Measurements from ENCODE around the gene ARHGAP10.
A peak's percentile ranks its signal among the peaks of the same experiment; 100 is the strongest.

The ARHGAP10 gene

DNA sequence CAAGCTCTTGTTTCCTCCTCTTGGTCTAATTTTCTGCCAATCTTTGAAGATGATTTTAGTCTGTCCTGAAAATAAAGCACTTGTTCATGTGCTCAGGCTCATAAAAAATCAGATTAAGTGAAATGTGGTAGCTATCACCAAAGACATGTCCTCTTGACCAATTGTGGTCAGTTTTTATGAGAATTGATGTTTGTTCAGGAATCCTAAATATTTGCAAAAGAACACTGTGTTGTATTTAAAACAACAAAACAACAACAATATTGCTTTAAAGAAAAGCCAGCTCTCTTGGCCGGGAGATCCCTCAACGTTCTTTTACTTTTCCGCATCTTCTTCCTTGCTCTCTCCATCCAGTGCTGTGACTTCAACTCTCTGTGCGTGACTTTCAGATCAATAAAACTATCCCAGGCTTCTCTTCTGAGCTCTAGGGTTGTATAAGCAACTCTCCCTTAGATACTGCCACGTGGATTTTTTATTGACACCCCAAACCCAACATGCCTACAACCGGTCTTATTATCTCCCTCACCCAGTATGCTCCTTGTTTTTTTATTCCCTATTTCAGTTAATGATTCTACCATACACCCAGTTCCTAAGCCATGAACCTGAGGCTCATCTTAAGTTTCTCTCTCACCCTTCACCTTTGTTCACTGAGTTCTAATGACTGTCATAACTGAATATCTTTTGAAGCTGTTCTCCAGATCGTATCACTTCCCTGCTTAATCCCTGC is 309.9 kb downstream of the ARHGAP10 start:
- no peak for DNase-seq (ENCODE audit: low spot score)

DNA sequence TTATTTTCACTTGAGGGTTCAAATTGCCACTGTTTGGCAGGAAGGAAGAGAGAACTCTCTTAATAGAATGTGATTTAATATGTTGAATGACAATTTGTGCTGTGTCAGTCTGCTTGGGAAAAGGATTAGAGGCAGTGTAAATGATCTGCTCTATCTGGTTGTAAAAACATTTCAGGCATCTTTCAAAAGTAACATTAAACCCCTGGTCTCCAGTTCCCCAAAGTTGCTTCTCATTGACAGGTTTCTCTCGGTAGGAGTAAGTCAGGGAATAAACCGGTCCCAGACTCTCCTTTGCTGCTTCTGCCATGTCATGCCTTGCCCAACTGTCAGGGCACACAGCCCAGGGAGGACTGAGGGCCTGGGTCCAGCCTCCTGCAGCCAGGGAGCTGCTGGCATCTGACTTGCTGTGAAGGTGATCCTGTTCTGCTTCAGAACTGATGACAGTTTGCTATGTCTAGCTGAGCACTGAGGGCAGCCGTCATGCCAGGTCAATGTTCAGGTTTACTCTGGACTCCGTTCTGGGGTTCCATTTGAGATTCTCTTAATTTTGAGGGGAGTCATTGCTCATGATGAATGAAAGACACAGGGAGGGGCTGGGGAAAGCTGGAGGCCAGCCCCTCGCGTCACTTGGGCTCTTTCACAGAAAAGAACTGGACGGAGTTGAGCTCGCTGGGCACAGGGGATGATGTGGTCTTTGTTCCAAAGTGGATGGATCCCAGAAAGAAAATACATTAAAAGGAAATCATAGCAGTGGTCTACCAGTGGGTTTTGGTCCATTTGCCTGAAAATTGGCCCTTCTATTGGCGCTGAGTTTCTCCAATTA is 312.4 kb downstream of the ARHGAP10 start:
- DNase-seq (ENCODE audit: low spot score), result no peak

DNA sequence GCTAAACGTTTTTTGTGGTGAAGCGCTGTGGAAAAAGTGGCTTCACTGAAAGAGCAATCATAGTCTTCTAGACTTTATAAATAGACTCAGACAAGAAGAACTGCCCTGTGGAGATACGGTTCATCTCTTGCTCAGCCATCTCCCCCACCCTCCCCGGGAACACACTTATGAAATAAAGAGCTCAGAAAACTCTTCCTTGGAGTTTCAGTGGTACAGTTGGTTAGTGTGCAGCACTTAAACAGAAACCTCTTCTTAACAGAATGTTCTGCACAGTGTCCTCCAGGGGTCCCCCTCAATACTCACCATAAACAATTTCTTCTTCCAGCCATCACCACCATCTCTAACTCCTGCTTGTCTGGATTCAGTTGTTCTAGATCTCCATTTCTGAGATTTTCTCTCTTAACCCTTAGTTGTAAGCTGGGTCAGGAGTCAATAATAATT is 313.0 kb downstream of the ARHGAP10 start:
- DNase-seq (ENCODE audit: low spot score), result no peak

DNA sequence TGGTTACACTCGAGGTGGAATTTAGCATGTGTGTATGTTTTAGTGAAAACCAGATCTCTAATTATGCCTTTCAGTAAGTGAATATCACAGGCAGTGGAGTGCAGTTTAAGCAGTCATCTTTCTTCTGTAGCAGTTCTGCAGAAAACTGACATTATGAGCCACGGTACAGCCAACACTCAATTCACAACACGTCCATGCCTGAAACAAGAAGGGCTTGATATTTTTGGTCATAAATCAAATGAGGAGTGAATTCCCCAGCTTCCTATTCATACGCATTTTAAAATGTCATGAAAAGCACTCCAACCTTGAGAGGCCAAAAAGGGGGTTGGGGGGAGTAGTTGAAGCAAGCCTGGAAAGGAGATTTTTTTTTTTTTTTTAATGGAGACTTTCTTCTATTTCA is 316.7 kb downstream of the ARHGAP10 start:
- DNase-seq (ENCODE audit: low spot score), result no peak

DNA sequence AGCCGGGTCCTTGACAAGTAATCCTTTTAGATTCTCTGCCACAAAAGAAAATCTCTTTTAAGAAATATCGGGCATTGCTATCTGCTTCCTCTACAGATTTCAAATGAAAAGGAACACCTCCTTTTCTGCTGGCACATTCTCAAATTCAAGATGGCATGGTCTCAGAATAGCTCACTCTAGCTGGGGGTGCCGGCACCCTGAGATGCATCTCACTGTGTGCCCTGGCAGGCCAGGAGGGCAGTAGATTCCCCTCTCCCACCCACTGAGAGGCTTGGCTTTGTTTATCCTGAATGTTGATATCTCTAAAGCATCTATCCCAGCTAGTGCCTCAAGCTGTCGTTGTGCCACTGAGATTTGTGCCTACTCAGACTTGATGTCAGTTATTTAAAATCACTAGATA is 319.5 kb downstream of the ARHGAP10 start:
- DNase-seq (ENCODE audit: low spot score), result no peak

DNA sequence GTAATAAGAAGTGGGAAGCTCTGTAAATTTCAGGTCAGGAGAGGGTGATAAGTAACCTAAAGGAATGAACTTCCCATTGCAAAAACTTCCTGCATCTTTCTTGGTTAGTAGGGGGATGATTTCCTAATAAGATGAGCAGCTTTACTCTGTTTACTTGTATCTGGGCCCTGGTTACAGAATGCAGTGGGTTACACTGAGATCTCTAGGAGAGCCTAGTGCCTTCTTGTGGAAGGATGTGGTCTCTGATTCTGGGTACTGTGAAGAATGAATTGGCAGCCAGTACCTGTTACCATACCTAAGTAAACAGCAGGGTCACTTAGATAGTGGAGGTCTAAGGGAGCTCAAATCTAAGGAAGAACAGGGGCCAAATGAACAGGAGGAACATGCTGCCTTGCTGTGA is 320.6 kb downstream of the ARHGAP10 start:
- DNase-seq (ENCODE audit: low spot score), result no peak

DNA sequence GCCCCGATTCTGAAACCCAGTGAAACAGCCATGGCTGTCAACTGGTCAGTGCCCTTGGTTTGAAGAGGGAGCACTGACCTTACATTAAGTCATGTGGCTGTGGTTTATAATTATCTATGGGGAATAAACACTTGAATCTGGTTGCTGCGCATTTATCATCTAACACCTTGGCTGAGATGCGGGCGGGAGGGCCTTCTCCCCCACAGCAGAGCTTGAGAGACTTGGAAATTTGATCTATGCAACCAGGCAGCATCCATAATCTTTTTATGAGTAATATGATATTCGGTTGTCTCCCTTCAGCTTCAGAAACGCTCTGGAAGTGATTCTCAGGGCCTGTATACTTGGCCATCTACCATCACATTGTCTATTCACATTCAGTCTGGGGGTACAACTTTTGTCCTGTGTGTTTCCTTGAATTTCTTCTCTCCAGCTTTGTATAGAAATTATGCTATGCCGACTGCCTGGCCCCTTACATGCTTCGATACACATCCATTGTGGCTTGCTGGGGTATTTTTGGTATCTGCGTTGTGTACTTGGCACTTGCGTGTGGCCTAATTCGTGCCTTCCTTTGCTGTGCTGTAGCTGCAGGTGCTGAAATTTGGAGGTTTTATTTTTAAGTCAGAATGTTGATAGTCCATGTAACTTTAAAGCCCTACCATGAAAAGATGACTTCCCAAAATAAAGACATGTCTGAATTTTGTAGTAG is 321.6 kb downstream of the ARHGAP10 start:
- DNase-seq (ENCODE audit: low spot score), result no peak

DNA sequence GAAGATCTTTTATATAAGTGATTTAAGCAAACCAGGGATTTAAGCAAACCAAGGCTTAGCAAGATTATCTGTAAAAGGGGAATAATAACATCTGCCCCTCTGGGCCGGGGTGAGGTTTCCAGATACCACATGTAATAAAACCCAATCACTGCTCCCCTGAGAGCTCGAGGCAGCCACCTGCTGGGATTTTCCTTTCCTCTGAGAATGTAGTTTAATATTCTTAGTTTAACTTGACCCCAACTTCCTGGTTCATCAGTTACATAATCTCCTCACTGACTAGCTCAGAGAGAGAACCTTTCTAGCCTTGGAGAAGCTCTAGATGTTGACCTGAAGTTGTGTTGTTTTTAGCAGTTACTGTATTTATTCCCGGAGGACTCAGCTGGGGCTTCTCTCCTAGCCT is 322.4 kb downstream of the ARHGAP10 start:
- no peak for DNase-seq (ENCODE audit: low spot score)

DNA sequence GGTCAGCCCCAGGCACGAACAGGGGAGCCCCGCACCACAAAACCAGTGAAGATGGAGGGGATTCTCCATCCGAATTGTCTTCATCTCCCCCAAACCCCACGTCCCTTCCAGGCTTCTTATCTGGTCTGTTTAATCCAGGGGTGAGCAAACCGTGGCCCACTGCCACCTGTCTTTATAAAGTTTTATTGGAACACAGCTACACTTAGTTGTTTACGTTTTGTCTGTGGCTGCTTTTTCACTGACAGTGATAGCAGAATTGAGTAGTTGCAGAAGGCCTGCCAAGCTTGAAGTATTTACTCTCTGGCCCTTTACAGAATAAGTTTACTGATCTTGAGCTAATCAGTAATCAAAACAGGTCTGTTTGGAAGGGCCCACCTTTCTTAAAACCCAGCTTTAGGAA is 324.0 kb downstream of the ARHGAP10 start:
- no peak for DNase-seq (ENCODE audit: low spot score)

DNA sequence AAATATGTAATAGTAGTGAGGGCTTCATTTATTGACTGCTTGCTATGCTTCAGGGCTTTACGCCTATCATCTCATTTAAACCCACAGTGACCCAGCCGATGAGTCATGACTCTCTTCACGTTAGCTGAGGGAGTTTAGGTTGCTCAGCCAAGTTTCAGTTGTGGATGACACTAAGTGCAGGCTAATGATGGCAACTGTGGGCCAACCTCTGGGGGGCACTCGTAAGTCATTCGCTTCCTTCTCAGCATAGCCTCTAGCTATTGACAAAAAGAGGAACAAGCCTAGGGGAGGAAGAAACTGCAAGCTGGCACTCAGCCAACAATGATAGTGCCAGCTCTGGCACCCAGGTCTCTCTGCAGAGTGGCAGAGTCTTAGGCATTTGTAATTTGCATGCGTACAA is 325.0 kb downstream of the ARHGAP10 start:
- peak; percentile 49 for DNase-seq (ENCODE audit: low spot score)

DNA sequence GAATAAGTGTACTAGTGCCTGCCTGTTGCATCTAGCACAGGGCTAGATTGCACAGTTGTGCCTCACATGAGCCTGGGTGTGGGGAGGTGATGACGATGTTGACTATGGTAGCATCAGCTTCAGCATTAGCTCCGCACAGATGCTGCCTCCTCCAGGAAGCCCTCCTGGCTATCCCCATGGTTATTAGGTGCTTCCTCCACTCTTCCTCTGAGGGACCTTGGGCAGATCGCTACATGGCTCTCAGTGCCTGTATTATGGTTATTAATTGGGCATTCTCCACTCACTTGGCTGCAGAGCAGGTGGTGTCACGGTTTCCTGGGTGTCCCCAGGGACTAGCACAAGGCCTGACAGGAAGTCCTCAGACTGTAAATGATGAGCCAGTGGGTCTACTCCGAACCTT is 325.6 kb downstream of the ARHGAP10 start:
- DNase-seq (ENCODE audit: low spot score), result no peak

DNA sequence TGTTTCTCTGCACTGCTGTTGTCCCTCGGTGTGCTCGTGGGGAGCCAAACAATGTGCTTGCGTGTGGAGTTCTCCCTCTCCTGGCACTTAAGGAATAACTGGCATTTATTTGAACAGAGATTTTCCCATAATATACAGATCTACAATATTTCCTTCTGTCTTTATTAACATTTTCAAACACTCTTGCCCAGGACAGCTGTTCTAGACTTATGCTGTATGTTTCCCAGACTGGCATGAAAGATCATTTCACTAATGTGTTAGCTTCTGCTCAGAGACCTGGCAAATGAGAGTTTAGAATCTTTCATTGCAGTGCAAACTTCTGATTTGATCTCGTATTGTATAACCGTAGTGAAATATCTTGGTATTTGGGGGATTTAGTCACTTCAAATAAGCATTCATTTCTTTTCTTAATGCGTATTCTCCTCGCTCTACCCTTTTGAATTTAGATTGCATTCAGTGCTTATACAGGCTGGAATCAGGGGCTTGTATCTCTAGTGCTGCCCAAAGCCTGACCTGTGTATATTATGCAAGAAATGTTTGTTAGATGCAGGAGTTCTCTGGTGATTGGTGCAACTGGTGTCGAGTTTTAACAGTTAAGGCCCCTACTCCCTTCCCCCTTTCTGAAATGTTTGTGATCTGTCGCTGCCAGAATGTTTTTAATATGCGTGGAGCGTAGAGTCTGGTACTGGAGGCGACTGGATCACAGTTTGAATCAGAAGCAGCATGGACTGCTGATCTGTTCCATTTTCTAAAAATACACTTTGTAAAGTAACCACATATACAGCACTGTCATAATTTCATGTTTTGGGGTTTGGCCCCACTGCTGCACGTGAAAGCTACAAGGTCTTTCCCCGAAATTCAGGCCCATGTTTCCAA is 326.3 kb downstream of the ARHGAP10 start:
- DNase-seq (ENCODE audit: low spot score), result no peak

DNA sequence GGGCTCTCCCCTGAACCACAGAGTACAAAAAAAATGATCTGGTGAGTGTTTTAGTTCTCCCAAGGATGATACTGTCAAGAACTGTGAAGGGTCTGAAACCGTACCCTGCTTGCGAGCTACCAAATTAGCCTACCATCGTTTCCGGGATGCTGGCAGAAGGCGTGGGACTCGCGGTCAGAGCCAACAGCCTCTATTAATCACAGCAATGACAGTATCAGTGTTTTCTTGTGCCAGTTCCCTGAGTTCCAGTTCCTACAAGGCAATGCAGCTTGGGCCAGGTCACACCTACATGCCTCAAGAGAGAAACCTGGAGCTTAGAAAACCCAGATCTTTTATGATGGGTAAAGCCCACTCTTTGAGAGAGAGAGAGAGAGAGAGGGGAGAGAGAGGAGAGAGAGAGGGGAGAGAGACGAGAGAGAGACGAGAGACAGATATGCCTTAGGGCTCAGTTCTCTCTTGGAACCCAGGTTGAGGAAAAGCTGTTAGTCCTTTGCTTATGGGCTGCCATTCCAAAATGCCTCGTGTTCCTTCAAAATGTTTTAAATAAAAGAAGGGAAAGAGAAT is 327.8 kb downstream of the ARHGAP10 start:
- no peak for DNase-seq (ENCODE audit: low spot score)

DNA sequence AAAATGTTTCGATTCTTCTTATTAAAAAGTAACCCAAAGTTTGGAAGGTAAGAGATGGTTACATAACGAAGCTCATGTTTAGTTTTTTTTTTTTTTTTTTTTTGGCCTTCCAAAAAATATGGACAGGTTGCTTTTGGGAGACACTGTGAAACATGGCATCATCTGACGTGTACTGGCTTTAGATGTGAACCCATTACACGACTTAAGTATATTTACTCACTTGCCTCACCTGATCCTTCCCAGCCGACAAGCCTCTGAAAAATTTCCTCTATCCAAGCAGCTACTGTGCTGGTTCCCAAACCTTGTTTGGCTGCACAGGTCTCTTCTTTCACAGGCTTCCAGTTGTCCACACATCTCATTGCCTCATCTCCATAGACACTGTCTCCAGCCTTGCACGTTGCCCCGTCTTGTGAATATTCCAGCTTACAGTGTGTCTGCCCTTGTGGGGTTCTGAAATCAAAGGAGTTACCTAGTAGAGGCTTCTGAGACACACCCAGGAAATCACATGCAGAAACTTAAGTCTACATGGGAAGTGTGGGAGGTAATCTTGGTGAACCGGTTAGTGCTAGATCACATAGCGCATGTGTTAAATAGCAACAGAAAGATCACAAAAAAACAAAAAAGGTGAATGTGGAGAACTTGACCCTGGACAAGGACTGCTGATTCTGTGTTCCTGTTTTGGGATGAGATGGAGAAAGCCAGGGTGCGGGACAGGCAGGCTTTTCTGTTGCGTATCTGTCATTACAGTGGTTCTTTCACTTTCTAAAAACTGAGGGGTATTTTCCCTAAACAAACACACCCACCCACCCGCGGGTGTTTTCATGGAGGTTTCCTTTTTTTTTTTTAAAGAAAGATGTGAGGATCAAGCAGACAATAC is 328.6 kb downstream of the ARHGAP10 start:
- DNase-seq (ENCODE audit: low spot score), result no peak

DNA sequence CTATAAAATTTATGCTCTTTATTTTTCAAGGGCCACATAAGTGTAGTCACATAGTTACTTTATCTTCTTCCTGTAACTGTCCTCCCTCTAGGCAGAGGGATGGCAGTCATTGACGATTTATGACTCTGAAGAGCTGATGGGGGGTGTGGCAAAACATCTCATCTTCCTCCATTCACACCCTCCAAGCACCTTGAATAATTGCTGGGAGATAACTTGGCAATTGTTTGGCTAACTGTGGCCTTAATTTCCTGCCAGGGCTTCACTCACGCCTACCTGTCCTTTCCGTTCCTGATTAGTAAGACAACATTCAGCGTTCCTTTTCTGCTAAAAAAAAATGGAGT is 329.2 kb downstream of the ARHGAP10 start:
- no peak for DNase-seq (ENCODE audit: low spot score)

DNA sequence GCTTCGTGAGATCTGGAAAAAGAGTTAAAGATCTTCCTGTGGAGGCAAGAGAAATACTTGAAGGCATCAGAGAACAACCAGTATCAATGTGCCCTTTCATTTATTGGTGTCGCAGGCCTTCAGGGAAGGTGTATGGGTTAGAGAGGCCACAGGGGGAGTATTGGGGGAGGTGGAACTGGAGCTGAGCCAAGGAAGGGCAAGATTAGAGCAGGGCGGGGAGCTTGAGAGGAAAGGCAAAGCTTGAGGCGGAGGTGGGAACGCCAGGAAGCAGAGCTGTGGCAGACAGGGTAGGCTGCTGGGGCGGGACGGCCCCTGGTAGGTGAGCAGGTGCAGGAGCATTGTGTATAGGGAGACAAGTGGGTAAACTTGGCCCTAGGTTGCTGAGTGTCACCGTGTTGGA is 329.9 kb downstream of the ARHGAP10 start:
- DNase-seq (ENCODE audit: low spot score), result no peak

DNA sequence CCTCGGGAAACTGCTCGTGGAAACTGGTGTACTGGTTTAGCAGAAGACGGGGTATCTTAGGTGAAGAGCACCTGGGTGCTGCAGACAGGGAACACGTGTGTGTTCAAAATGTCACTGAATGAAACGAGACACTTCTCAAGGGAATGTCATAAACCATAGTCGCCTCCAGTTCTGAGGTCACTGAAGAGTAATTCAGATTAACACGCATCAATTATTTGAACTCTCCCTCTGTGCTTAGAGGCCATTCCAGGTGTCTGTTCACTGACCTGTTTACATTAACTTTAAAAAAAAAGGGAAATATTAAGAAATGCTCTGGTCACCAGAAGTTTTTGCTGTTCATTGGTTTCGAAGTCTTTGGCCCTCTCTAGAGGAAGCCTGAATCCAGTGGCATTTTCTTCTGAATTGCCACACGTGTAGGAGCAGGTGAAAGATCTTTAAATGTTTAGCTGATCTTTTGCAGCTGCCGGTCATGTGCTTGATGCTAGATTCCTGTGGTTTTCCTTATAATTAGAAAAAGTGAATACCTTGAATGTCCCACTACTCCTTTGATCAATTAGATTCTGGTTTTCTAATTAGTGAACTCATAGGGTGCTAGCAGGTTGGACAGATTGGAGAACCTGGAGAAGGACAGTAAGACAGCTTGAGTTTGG is 330.5 kb downstream of the ARHGAP10 start:
- no peak for DNase-seq (ENCODE audit: low spot score)

DNA sequence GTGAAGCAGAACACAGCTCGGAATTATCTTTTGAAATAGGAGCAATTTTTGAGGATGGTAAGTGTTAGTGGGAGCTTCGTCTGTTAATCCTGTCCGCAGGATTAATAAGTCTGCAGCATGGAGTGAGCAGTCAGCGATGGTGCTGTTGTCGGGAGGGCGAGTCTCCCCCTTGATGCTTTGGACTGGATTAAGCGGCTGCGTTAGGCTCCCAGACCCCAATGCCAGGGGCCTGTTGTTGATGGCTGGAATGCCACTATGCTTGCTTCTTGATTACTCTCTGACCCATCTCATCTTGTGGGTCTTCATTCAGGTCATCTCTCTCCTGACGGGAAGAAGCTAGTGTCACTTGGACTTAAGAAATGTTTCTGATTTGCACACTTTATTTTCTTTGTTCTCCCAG is 332.6 kb downstream of the ARHGAP10 start:
- no peak for DNase-seq (ENCODE audit: low spot score)

DNA sequence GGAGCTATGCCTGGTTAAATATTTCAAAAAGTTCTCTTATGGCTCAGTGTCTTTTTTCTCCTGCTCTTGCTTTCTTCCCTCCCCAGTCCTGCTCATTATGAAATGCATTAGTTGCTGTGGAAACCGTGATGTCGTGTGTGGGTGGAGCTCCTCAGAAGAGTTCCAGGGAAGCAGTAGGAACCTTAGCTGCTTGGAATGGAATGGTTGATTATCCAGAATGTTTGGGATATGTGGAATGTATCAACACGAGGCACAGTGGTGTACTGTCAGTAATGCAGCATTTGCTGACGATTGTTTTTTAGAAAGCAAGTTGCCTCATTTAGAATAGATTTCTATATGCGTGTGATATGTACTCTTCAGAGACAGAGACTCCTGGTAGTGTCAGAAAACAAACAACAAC is 333.2 kb downstream of the ARHGAP10 start:
- peak; percentile 75 for DNase-seq (ENCODE audit: low spot score)

DNA sequence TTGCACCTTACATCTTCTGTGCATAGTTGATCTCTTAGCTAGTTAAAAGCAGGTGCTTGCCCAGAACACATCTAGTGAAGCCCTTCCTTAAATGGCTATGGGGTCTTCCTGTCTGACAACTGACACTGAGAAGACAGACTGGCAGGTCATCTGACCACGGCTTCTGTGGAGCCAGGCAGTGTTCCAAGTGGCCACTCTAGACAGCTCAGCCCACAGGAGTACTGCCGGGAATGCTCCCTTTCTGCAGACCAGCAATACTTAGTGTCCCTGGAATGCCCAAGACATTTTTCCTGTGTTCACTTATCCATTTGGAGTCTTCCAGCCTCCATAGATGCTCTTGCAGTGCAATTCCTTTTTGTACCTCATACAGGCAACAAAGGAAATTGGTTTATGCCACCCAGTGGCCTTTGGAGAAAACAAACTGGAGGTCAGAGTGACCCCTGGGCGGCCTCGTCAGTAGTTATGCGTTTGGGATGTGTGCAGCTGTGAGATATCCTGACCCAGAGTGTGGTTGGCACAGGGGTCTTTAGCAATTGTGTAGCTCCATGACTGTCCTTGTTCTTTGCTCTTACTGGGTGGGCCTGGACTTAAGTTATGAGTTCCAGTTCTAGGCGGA is 335.5 kb downstream of the ARHGAP10 start:
- DNase-seq (ENCODE audit: low spot score), result no peak
